ENCODE data around the gene MASP1. TPM values are rescaled to one million over a fixed set of nuclear protein-coding genes. Genes with fewer than 3 reads are reported as not detected.

MASP1 gene
- total and polyA plus RNA-seq, 2 donors (not counting 1 experiment from before 2014, with no cell fraction given), result 145 to 328 TPM

GRCh38 chr3:187223799-187224198 is 67.7 kb downstream of the MASP1 start:
- no peak overlapping the region for H2AFZ ChIP-seq (ENCODE audit: low read length)
- H3K9ac ChIP-seq (ENCODE audit: insufficient read depth, low read length), result no peak overlapping the region
- H3K79me2 ChIP-seq (ENCODE audit: control insufficient read depth, insufficient read depth, low read length), result no peaks in the 10 kb centered on the region
- no peaks in the 10 kb centered on the region for H4K20me1 ChIP-seq (ENCODE audit: control insufficient read depth, extremely low read depth, insufficient read depth, low read length)
- H3K4me1 ChIP-seq (ENCODE audit: control insufficient read depth, extremely low read depth, insufficient read depth, low read length), result peaks cover 11% of the 10 kb centered on the region
- H3K9me3 ChIP-seq (ENCODE audit: control insufficient read depth, insufficient read depth, low read depth, low read length), result no peaks in the 10 kb centered on the region
- H3K4me2 ChIP-seq (ENCODE audit: extremely low read depth, insufficient read depth, low read length), result no peak overlapping the region
- no peak overlapping the region for H3K27ac ChIP-seq (ENCODE audit: insufficient read depth, low read length)
- no peak overlapping the region for H3K4me3 ChIP-seq (replicated peaks in 1 of 4; ENCODE audit: control extremely low read depth in 1 of 4, insufficient read depth in 1 of 4, low read depth in 3 of 4, low read length in 4 of 4)
- peak in 1 of 2 donors; percentile 41 for DNase-seq (ENCODE audit: low read depth in 2 of 2)
- H3K27me3 ChIP-seq (ENCODE audit: control insufficient read depth, insufficient read depth, low read length), result no peaks in the 10 kb centered on the region
- TF ChIP-seq CTCF (conservative IDR thresholded peaks at IDR 0.05 in 1 of 2, IDR thresholded peaks at IDR 0.05 in 1 of 2; ENCODE audit: low read depth in 1 of 2, low read length in 2 of 2) (no peak), EZH2 (IDR thresholded peaks at IDR 0.05; ENCODE audit: low read length, missing control alignments) (no peak)
- H3K36me3 ChIP-seq (ENCODE audit: control insufficient read depth, insufficient read depth, low read length), result no peaks in the 10 kb centered on the region

GRCh38 chr3:187222801-187223200 is 68.7 kb downstream of the MASP1 start:
- H3K4me1 ChIP-seq (ENCODE audit: control insufficient read depth, extremely low read depth, insufficient read depth, low read length), result peaks cover 7% of the 10 kb centered on the region
- H3K4me3 ChIP-seq (replicated peaks in 1 of 4; ENCODE audit: control extremely low read depth in 1 of 4, insufficient read depth in 1 of 4, low read depth in 3 of 4, low read length in 4 of 4), result no peak overlapping the region
- H3K27me3 ChIP-seq (ENCODE audit: control insufficient read depth, insufficient read depth, low read length), result no peaks in the 10 kb centered on the region
- H3K36me3 ChIP-seq (ENCODE audit: control insufficient read depth, insufficient read depth, low read length), result no peaks in the 10 kb centered on the region
- H3K9ac ChIP-seq (ENCODE audit: insufficient read depth, low read length), result no peak overlapping the region
- no peak overlapping the region for H3K27ac ChIP-seq (ENCODE audit: insufficient read depth, low read length)
- TF ChIP-seq CTCF (conservative IDR thresholded peaks at IDR 0.05 in 1 of 2, IDR thresholded peaks at IDR 0.05 in 1 of 2; ENCODE audit: low read depth in 1 of 2, low read length in 2 of 2) (no peak), EZH2 (IDR thresholded peaks at IDR 0.05; ENCODE audit: low read length, missing control alignments) (no peak)
- H3K79me2 ChIP-seq (ENCODE audit: control insufficient read depth, insufficient read depth, low read length), result no peaks in the 10 kb centered on the region
- H4K20me1 ChIP-seq (ENCODE audit: control insufficient read depth, extremely low read depth, insufficient read depth, low read length), result no peaks in the 10 kb centered on the region
- H3K9me3 ChIP-seq (ENCODE audit: control insufficient read depth, insufficient read depth, low read depth, low read length), result no peaks in the 10 kb centered on the region
- no peak overlapping the region for H2AFZ ChIP-seq (ENCODE audit: low read length)
- DNase-seq (ENCODE audit: low read depth in 2 of 2), result no peak
- H3K4me2 ChIP-seq (ENCODE audit: extremely low read depth, insufficient read depth, low read length), result no peak overlapping the region

- no peak for DNase-seq (ENCODE audit: low read depth in 2 of 2)
- no peak overlapping the region for H3K4me3 ChIP-seq (replicated peaks in 1 of 4; ENCODE audit: control extremely low read depth in 1 of 4, insufficient read depth in 1 of 4, low read depth in 3 of 4, low read length in 4 of 4)
- H3K36me3 ChIP-seq (ENCODE audit: control insufficient read depth, insufficient read depth, low read length), result no peaks in the 10 kb centered on the region
- no peaks in the 10 kb centered on the region for H3K9me3 ChIP-seq (ENCODE audit: control insufficient read depth, insufficient read depth, low read depth, low read length)
- no peaks in the 10 kb centered on the region for H3K79me2 ChIP-seq (ENCODE audit: control insufficient read depth, insufficient read depth, low read length)
- no peak overlapping the region for H3K9ac ChIP-seq (ENCODE audit: insufficient read depth, low read length)
- no peak overlapping the region for H3K27ac ChIP-seq (ENCODE audit: insufficient read depth, low read length)
- H3K27me3 ChIP-seq (ENCODE audit: control insufficient read depth, insufficient read depth, low read length), result no peaks in the 10 kb centered on the region
- no peaks in the 10 kb centered on the region for H3K4me1 ChIP-seq (ENCODE audit: control insufficient read depth, extremely low read depth, insufficient read depth, low read length)
- TF ChIP-seq CTCF (conservative IDR thresholded peaks at IDR 0.05 in 1 of 2, IDR thresholded peaks at IDR 0.05 in 1 of 2; ENCODE audit: low read depth in 1 of 2, low read length in 2 of 2), result no peak
- no peak for TF ChIP-seq EZH2 (IDR thresholded peaks at IDR 0.05; ENCODE audit: low read length, missing control alignments)
- no peak overlapping the region for H2AFZ ChIP-seq (ENCODE audit: low read length)
- H3K4me2 ChIP-seq (ENCODE audit: extremely low read depth, insufficient read depth, low read length), result no peak overlapping the region
- no peaks in the 10 kb centered on the region for H4K20me1 ChIP-seq (ENCODE audit: control insufficient read depth, extremely low read depth, insufficient read depth, low read length)
Observed at GRCh38 chr3:187215460-187215859, 76.1 kb downstream of the MASP1 start.

Measured in fibroblast of lung (primary cell).